NCI-H1417 (cell line): Measurements from ENCODE around the gene TMEM175.

Source experiments
- DNase-seq, 3 experiments: peaks; one replicate each; lab custom pipeline; 2025; lab: John Stamatoyannopoulos, UW

The TMEM175 gene

GRCh38 chr4:946517-947471 lies 14.5 kb downstream of the TMEM175 start:
- no peak for DNase-seq

- DNase-seq, result no peak
These were observed 15.3 kb downstream of the TMEM175 start for GRCh38 chr4:947491-947971.

GRCh38 chr4:948101-948935 lies 16.1 kb downstream of the TMEM175 start:
- no peak for DNase-seq

DNA sequence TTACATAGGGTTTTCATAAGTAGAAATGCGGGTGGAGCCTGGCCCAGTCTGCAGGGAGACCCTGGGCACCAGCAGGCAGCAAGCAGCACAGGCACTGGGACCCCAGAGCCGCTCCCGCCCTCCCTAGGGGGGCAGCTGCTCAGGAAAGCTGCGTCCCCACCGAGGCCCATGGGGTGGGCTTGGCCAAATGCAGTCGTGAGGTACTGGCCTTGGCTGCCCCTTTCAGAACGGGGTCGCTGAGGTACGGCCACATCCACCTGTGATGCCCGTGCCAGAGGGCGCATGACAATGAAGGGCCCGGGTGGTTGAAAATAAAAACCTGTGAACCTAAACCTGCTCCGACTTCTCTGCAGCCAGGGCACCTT lies 16.7 kb downstream of the TMEM175 start:
- no peak for DNase-seq

GRCh38 chr4:949656-950055 lies 17.4 kb downstream of the TMEM175 start:
- no peak for DNase-seq

DNA sequence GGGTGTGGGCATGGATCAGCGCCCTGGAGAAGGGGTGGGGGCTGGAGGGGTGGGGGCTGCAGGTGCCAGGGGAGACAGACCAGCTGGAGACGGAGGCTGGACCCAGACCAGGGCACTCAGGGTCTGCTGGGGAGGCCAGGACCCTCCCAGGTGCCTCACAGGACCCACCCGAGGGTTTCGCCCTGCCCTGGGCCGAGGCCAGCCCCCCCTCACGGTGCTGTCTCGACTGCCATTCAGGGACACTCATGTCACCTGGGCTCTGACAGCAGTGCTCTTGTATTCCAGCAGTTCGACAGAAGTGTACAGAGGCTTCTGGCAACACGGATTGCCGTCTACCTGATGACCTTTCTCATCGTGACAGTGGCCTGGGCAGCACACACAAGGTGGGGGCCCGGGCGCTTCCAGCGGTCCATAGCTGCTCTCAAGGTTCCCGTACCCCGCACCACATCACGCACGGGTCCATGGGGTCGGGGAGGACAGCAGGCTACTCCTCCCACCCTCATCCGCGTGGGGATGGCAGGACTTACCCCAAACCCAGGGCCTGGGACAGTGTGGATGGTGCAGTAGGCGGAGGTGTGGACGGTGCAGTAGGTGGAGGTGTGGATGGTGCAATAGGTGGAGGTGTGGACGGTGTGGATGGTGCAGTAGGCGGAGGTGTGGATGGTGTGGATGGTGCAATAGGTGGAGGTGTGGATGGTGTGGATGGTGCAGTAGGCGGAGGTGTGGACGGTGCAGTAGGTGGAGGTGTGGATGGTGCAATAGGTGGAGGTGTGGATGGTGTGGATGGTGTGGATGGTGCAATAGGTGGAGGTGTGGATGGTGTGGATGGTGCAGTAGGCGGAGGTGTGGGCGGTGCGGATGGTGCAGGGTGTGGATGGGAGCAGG lies 18.1 kb downstream of the TMEM175 start:
- no peak for DNase-seq

DNA sequence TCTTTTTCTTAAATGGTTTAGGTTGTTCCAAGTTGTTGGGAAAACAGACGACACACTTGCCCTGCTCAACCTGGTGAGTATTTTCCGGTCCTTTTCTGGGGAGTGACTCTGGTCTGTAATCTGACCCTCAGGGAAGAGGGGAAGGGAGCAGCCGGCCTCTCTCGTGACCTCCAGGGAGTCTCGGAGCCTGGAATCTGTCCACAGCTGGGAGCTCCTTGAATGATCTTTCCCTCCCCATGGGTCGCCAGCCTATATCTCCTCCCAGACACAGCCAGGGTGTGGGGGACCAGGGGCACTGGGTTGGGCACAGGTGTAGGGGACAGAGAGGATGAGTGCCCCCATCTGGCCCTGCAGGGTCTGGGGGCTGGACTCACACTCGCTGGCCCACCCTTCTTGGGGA lies 18.9 kb downstream of the TMEM175 start:
- no peak for DNase-seq

GRCh38 chr4:951594-952468 lies 19.6 kb downstream of the TMEM175 start:
- DNase-seq, result no peak

GRCh38 chr4:952881-953573 lies 20.8 kb downstream of the TMEM175 start:
- no peak for DNase-seq

GRCh38 chr4:953574-953915 lies 21.3 kb downstream of the TMEM175 start:
- DNase-seq, result no peak

DNA sequence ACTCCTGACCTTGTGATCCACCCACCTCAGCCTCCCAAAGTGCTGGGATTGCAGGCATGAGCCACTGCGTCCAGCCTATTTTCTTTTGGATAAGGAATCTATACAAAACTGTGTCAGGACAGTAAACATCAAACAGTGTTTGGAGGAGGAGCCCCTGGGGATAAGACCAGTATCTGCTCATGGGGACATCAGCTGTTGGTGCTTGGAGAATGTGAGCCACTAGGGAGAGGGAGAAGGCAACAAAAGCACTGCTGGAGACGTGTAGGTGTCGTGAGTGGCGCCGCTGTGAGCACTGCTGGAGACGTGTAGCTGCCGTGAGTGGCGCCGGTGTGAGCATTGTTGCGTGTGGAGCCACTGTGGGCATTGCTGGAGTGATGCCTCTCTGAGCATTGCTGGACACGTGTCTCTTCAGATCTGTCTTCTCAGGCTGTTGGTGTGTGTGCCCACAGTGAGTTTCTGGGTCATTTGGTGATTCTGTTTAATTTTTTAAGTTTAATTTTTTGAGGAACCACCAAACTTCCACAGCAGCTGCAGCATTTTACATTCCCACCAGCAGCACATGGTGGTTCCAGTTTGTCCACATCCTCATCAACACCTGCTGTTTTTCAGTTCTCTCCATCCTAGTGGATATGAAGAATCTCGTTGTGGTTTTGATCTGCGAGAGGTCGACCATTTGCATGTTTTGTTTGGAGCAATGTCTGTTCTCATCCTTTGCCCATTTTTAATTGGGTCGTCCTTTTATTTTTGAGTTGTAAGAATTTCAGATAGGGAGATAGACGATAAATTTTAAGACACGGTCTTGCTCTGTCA lies 22.2 kb downstream of the TMEM175 start:
- DNase-seq, result no peak

DNA sequence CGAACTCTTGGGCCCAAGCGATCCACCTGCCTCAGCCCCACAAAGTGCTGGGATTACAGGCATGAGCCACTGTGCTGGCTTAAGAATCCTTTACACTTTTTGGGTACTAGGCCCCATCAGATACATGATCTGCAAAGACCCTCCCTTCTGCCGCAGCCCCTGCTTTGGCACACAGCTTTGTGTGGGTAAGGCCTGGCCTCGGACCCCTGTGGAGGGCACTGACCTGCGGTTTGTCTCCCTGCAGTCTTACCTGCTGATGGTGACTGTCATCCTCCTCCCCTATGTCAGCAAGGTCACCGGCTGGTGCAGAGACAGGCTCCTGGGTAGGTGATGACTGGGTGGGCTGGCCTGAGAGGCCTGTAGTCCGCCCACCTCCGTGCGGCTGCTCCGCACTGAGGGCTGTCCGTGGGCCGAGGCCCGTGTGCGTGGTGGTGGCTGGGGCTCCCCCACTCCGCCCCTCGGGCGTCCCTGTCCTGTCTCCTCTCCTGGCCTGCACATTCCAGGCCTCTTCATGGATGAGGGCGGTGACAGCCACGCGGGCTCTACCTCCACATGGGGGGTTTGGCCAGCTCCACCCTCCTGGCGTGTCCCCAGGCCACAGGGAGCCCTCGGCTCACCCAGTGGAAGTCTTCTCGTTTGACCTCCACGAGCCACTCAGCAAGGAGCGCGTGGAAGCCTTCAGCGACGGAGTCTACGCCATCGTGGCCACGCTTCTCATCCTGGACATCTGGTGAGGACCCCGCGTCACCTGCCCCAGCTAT lies 23.1 kb downstream of the TMEM175 start:
- DNase-seq, result no peak

GRCh38 chr4:955931-956381 lies 23.7 kb downstream of the TMEM175 start:
- no peak for DNase-seq

DNA sequence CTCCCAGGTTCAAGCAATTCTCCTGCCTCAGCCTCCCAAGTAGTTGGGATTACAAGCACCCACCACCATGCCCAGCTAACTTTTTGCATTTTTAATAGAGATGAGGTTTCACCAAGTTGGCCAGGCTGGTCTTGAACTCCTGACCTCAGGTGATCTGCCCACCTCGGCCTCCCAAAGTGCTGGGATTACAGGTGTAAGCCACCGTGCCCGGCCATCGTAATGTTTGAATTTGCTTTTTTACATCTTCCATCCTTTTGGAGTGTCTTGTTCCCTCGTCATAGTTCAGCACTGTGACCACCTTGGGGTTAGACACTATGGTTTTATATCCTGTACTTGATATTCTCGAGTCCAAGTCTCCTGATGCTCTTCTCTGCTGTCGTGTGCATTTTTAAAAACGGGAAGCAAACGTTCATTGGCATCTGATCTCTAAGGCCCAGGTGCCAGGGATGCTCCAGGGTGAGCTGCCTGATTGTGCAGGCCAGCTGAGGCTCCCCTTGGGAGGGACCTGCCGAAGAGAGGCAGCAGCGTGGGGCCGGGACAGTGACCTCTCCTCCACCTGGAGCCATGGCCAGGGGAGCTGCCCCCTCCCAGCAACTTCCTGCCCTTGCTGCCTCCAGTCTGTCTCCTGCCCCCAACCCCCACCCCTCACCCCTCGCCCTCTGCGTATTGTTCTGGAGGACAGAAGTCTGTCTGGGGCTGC lies 24.4 kb downstream of the TMEM175 start:
- DNase-seq, result no peak

- DNase-seq, result no peak
These were observed 24.9 kb downstream of the TMEM175 start for GRCh38 chr4:957231-957580.

- no peak for DNase-seq
These were observed 25.5 kb downstream of the TMEM175 start for GRCh38 chr4:957581-958313.

GRCh38 chr4:958314-958665 lies 26.0 kb downstream of the TMEM175 start:
- no peak for DNase-seq
